Smooth muscle cell (in vitro differentiated cells): ENCODE measurements around the gene EGFL6. TPM values are rescaled to one million over a fixed set of nuclear protein-coding genes. Genes with fewer than 3 reads are reported as not detected.
A peak's percentile ranks its signal among the peaks of the same experiment; 100 is the strongest.

ENCODE experiments used
- DNase-seq: peaks from one replicate; lab custom pipeline; 2025; ENCODE audit not compliant: unreplicated experiment; lab: John Stamatoyannopoulos, UW
- H2AFZ ChIP-seq: fragments of 200-600 bp; sonication (generic); 2 replicates; pipeline ENCODE4 v1.6.0; 2016; ENCODE audit warnings: antibody characterized with exemption, low read depth, mild to moderate bottlenecking
- H3F3A ChIP-seq: fragments of 200-600 bp; sonication (generic); 2 replicates; pipeline ENCODE4 v1.6.0; 2017; ENCODE audit warnings: antibody characterized with exemption, low read depth
- H3K27ac ChIP-seq: fragments of 200-600 bp; sonication (generic); 2 replicates; pipeline ENCODE4 v1.5.1; 2016; ENCODE audit warnings: low read depth, mild to moderate bottlenecking
- H3K27me3 ChIP-seq: fragments of 200-600 bp; sonication (generic); 2 replicates; pipeline ENCODE4 v1.6.1; 2016; ENCODE audit warnings: low read depth, mild to moderate bottlenecking
- H3K36me3 ChIP-seq: fragments of 200-600 bp; sonication (generic); 2 replicates; pipeline ENCODE4 v1.5.1; 2016; ENCODE audit warnings: low read depth
- H3K4me1 ChIP-seq: fragments of 200-600 bp; sonication (generic); 2 replicates; pipeline ENCODE4 v1.5.1; 2016; ENCODE audit warnings: low read depth
- H3K4me2 ChIP-seq: fragments of 200-600 bp; sonication (generic); 2 replicates; pipeline ENCODE4 v1.6.0; 2016; ENCODE audit warnings: mild to moderate bottlenecking
- H3K4me3 ChIP-seq: fragments of 200-600 bp; sonication (generic); 2 replicates; pipeline ENCODE4 v1.5.1; 2016; ENCODE audit warnings: mild to moderate bottlenecking
- H3K79me2 ChIP-seq: fragments of 200-600 bp; sonication (generic); 2 replicates; pipeline ENCODE4 v1.6.0; 2016; ENCODE audit warnings: low read depth, mild to moderate bottlenecking
- H3K9ac ChIP-seq: fragments of 200-600 bp; sonication (generic); 2 replicates; pipeline ENCODE4 v1.6.0; 2016; ENCODE audit warnings: low read depth
- H3K9me3 ChIP-seq: fragments of 200-600 bp; sonication (generic); replicated peaks from 2 replicates; pipeline ENCODE4 v1.5.1; 2016; ENCODE audit warnings: low read depth
- H4K20me1 ChIP-seq: fragments of 200-600 bp; sonication (generic); 2 replicates; pipeline ENCODE4 v1.6.0; 2016; ENCODE audit warnings: low read depth
- CTCF ChIP-seq: fragments of 200-600 bp; sonication (generic); IDR thresholded peaks from 2 replicates; pipeline ENCODE4 v1.5.1; 2017; ENCODE audit warnings: borderline replicate concordance, mild to moderate bottlenecking, antibody characterized with exemption; ENCODE audit not compliant: insufficient read depth, poor library complexity, severe bottlenecking
- WGBS: methylation state at CpG from one replicate; pipeline ENCODE4 v1.1.7; 2016; ENCODE audit warnings: low lambda C conversion rate; 5-methylcytosine and 5-hydroxymethylcytosine counted together
- polyA plus RNA-seq: library from polyadenylated mRNA; unstranded; fragments of >200 nt; fragmentation: Nextera tagmentation; extraction: Ambion mirVana; gene quantifications from 2 replicates; pipeline ENCODE4 v1.2.1, GENCODE V29; 2016
- total RNA-seq: library from RNA; depleted of rRNA; stranded (reverse); fragments of >200 nt; gene quantifications from 2 replicates; pipeline ENCODE4 v1.2.3, GENCODE V29; 2014

Gene EGFL6
- total and polyA plus RNA-seq, 2 experiments from 2014 or later: 213 to 350 TPM

- Histone ChIP-seq H3K9me3 (no peaks in the 10 kb centered on the region), H3K79me2 (no peaks in the 10 kb centered on the region), H3K9ac (no peak overlapping the region), H2AFZ (no peak overlapping the region), H4K20me1 (no peaks in the 10 kb centered on the region), H3K4me1 (no peaks in the 10 kb centered on the region), H3K27ac (no peak overlapping the region), H3K4me2 (no peak overlapping the region), H3K27me3 (no peaks in the 10 kb centered on the region), H3F3A (no peaks in the 10 kb centered on the region), H3K36me3 (no peaks in the 10 kb centered on the region), H3K4me3 (no peak overlapping the region)
- TF ChIP-seq CTCF: no peak
- no peak for DNase-seq
- 61% methylated on average over 4 of the region's 4 CpGs for WGBS
Measured at GRCh38 chrX:13597874-13598273, 28.5 kb downstream of the EGFL6 start.

GRCh38 chrX:13598877-13599276 is 29.5 kb downstream of the EGFL6 start:
- no peaks in the 10 kb centered on the region for H3K27me3 ChIP-seq
- H3K4me3 ChIP-seq: no peak overlapping the region
- no peak overlapping the region for H2AFZ ChIP-seq
- peak overlapping the region; percentile 16 for H3K27ac ChIP-seq
- no peaks in the 10 kb centered on the region for H3F3A ChIP-seq
- DNase-seq: no peak
- no peaks in the 10 kb centered on the region for H3K9me3 ChIP-seq
- no peak overlapping the region for H3K9ac ChIP-seq
- no peaks in the 10 kb centered on the region for H3K79me2 ChIP-seq
- H3K4me1 ChIP-seq: no peaks in the 10 kb centered on the region
- no peak overlapping the region for H3K4me2 ChIP-seq
- TF ChIP-seq CTCF: peak; percentile 18
- H4K20me1 ChIP-seq: no peaks in the 10 kb centered on the region
- H3K36me3 ChIP-seq: no peaks in the 10 kb centered on the region
- 78% methylated on average over 3 of the region's 3 CpGs for WGBS

GRCh38 chrX:13599491-13599890 is 30.1 kb downstream of the EGFL6 start:
- Histone ChIP-seq H2AFZ (no peak overlapping the region), H3K27me3 (no peaks in the 10 kb centered on the region), H3K9ac (no peak overlapping the region), H3K9me3 (no peaks in the 10 kb centered on the region), H3K27ac (peak overlapping the region; percentile 16), H3K4me2 (no peak overlapping the region), H3F3A (no peaks in the 10 kb centered on the region), H4K20me1 (no peaks in the 10 kb centered on the region), H3K4me1 (no peaks in the 10 kb centered on the region), H3K36me3 (no peaks in the 10 kb centered on the region), H3K79me2 (no peaks in the 10 kb centered on the region), H3K4me3 (no peak overlapping the region)
- no peak for TF ChIP-seq CTCF
- DNase-seq: no peak
- 87% methylated on average over 1 of the region's 1 CpG for WGBS

- Histone ChIP-seq H3K4me1 (no peaks in the 10 kb centered on the region), H4K20me1 (no peaks in the 10 kb centered on the region), H3K36me3 (no peaks in the 10 kb centered on the region), H3K4me3 (no peak overlapping the region), H3K4me2 (no peak overlapping the region), H2AFZ (no peak overlapping the region), H3K27me3 (no peaks in the 10 kb centered on the region), H3K79me2 (no peaks in the 10 kb centered on the region), H3F3A (no peaks in the 10 kb centered on the region), H3K9me3 (no peaks in the 10 kb centered on the region), H3K9ac (no peak overlapping the region), H3K27ac (no peak overlapping the region)
- 90% methylated on average over 1 of the region's 1 CpG for WGBS
- DNase-seq: no peak
- no peak for TF ChIP-seq CTCF
Measured at GRCh38 chrX:13605611-13606010, 36.2 kb downstream of the EGFL6 start.
